ENCODE measurements around the gene SULT4A1.
A peak's percentile ranks its signal among the peaks of the same experiment; 100 is the strongest.

Gene SULT4A1

DNA sequence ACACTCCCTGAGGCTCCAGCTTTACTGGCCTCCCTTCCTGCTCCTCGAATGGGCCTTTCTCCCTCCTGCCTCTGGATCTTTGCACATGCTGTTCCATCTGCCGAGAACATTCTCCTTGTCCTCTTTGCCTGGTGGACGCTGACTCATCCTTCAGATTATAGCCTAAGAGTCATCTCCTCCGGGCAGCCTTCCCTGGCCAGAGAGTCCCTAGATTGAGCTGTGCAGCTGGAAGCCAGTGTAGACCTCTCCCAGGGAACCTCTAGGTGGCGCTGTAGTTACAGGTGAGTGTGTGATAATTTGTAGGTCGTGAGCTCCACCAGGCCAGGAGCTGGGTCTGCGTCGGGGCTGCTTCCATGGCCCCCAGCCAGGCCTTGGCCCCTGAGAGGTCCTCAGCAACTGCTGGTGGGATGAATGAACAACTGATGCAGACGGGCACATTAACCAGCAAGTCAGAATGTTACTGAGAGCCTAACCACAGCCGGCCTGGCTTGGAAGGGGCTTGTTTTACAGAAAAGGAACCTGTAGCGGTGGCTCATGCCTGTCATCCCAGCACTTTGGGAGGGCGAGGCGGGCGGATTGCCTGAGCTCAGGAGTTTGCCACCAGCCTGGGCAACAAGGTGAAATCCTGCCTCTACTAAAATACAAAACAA lies 20.8 kb upstream of the SULT4A1 start:
- TF ChIP-seq, protein P1, sequence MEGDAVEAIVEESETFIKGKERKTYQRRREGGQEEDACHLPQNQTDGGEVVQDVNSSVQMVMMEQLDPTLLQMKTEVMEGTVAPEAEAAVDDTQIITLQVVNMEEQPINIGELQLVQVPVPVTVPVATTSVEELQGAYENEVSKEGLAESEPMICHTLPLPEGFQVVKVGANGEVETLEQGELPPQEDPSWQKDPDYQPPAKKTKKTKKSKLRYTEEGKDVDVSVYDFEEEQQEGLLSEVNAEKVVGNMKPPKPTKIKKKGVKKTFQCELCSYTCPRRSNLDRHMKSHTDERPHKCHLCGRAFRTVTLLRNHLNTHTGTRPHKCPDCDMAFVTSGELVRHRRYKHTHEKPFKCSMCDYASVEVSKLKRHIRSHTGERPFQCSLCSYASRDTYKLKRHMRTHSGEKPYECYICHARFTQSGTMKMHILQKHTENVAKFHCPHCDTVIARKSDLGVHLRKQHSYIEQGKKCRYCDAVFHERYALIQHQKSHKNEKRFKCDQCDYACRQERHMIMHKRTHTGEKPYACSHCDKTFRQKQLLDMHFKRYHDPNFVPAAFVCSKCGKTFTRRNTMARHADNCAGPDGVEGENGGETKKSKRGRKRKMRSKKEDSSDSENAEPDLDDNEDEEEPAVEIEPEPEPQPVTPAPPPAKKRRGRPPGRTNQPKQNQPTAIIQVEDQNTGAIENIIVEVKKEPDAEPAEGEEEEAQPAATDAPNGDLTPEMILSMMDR (IDR thresholded peaks at IDR 0.05; ENCODE audit: insufficient read depth, low read depth, low read length, missing control alignments), result peak; percentile 82
- no peak overlapping the region for H3K4me3 ChIP-seq (ENCODE audit: low read length)
- DNase-seq (ENCODE audit: low read depth), result peak; percentile 84

GRCh38 chr22:43882122-43882767 lies 19.9 kb upstream of the SULT4A1 start:
- no peak overlapping the region for H3K4me3 ChIP-seq (ENCODE audit: low read length)
- DNase-seq (ENCODE audit: low read depth), result no peak
- TF ChIP-seq, protein P1 (IDR thresholded peaks at IDR 0.05; ENCODE audit: insufficient read depth, low read depth, low read length, missing control alignments), result no peak

GRCh38 chr22:43881091-43882061 lies 19.1 kb upstream of the SULT4A1 start:
- DNase-seq (ENCODE audit: low read depth), result no peak
- TF ChIP-seq, protein P1 (IDR thresholded peaks at IDR 0.05; ENCODE audit: insufficient read depth, low read depth, low read length, missing control alignments), result no peak
- H3K4me3 ChIP-seq (ENCODE audit: low read length), result no peak overlapping the region

DNA sequence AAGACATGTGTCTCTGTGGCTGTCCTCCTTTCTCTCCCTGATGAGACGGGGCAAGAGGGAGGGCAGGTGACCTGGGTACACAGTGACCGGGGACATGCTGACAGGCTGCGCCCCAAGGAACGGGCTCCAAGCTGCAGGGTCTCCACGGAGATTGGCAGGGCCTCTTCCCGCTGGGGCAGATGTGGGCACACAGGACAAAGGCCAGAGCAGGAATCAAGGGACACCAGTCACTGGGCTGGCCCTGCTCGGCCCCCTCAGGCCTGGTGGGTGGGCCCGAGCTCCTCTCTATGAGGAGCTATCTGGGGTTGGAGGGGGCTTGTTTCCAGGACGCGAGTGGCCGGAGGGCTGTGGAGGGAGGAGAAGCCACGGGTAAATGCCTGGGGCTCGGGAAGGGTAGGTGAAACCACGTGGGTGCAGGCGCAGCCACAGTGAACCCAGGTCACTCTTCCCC lies 18.3 kb upstream of the SULT4A1 start:
- no peak overlapping the region for H3K4me3 ChIP-seq (ENCODE audit: low read length)
- TF ChIP-seq, protein P1 (IDR thresholded peaks at IDR 0.05; ENCODE audit: insufficient read depth, low read depth, low read length, missing control alignments), result no peak
- DNase-seq (ENCODE audit: low read depth), result no peak

DNA sequence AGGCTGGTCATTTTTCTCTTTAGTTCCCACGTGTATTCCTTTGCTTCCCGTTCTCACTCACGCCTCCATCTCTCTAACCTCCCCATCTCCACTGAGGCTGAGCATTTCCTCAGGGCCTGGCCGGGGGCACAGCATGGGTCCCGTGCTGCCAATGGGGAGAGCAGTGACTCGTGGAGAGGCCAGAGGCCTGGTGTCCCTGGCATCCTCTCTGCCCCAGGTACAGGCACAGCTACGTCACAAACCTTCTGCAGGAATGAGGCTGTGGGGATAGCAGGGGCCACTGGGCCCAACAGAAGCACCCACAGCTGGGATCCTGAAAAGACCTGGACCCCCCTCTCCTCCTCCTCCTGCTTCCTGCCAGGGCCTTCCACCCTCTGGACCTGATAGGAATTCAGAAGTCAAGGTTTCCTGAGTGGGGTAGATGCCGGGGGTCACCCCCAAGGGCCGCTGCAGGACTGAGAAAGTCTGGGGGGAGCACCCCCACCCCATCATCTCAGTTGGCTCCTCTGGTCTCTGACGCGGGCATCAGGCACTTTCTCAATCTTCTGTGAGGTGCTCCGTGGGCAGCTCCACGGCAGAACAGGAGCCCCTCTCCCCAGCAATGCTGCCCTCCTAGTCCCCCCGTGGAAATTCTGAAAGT lies 17.7 kb upstream of the SULT4A1 start:
- TF ChIP-seq, protein P1 (IDR thresholded peaks at IDR 0.05; ENCODE audit: insufficient read depth, low read depth, low read length, missing control alignments), result no peak
- no peak for DNase-seq (ENCODE audit: low read depth)

DNA sequence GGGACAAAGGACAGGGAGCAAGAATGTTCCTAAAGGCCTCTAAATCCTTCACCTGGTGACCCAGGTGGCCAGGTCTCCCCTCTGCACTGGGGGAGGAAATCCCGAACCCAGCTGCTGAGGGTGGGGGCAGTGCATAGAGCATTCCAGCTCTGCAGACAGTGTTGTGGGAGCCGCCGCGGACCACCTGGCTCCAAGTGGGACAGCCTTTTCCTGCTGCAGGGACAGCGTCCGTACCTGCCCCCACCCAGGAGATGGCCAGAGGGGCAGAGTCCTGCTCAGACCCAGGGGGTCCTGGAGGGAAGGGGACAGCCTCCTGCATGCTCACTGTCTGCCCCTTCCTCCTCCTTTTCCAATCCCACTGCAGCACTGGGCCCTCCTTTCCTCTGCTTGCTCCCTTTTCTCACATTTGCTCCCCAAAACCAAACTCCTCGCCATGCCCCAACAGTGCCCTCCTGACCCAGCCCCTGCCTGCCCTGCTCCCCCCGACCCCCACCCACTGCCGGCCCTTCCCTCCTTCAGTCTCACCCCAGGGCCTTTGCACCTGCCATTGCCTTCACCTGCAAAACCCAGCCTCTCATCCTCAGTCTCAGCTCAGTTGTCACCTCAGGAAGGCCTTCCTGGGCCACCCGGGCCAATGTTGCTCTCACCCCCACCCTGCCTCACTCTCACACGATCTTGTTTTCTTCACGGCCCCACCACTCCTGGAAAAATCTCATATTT lies 16.7 kb upstream of the SULT4A1 start:
- TF ChIP-seq, protein P1 (IDR thresholded peaks at IDR 0.05; ENCODE audit: insufficient read depth, low read depth, low read length, missing control alignments), result no peak
- H3K4me3 ChIP-seq (ENCODE audit: low read length), result no peak overlapping the region
- no peak for DNase-seq (ENCODE audit: low read depth)

More for the DNA sequence above, 17.7 kb upstream of the SULT4A1 start:
- H3K4me3 ChIP-seq (ENCODE audit: low read length), result no peak overlapping the region

Measured in epithelial cell of esophagus (primary cell).